ENCODE results near the gene TSC22D1.
"Not testable (repeated sequence)": the region's sequence is repeated elsewhere in the genome, so short reads cannot be mapped to it uniquely, and the experiment has no call there.

- not testable (repeated sequence) for TF ChIP-seq FOXA1 (IDR thresholded peaks at IDR 0.05); BHLHE40 (IDR thresholded peaks at IDR 0.05; ENCODE audit: borderline replicate concordance); CTBP1 (IDR thresholded peaks at IDR 0.05; ENCODE audit: borderline replicate concordance); ARNT (IDR thresholded peaks at IDR 0.05); PKNOX1 (IDR thresholded peaks at IDR 0.05); ELF4 (IDR thresholded peaks at IDR 0.05); L3MBTL2 (conservative IDR thresholded peaks at IDR 0.05); TARDBP (IDR thresholded peaks at IDR 0.05); ZNF384 (IDR thresholded peaks at IDR 0.05); SUZ12 (IDR thresholded peaks at IDR 0.05); LEF1 (IDR thresholded peaks at IDR 0.05; ENCODE audit: borderline replicate concordance); HDGF (IDR thresholded peaks at IDR 0.05; ENCODE audit: borderline replicate concordance); NFRKB (IDR thresholded peaks at IDR 0.05); SP1 (IDR thresholded peaks at IDR 0.05)
Measured at GRCh38 chr13:44562853-44563252, 13.3 kb downstream of the TSC22D1 start.

Data from HEK293T (cell line).